HG02840 (cell line): Measurements from ENCODE around the gene DLGAP1.

Experiments used
- ATAC-seq: cut with Tn5 transposase; IDR thresholded peaks from one replicate; pipeline ENCODE4 v1.9.1; 2021; ENCODE audit warnings: mild to moderate bottlenecking, moderate library complexity, moderate number of reproducible peaks; ENCODE audit not compliant: unreplicated experiment, low FRiP score

Gene DLGAP1

GRCh38 chr18:4196351-4196750, 258.8 kb downstream of the DLGAP1 start:
- ATAC-seq: no peak

GRCh38 chr18:4193086-4193485, 262.0 kb downstream of the DLGAP1 start:
- ATAC-seq: no peak

DNA sequence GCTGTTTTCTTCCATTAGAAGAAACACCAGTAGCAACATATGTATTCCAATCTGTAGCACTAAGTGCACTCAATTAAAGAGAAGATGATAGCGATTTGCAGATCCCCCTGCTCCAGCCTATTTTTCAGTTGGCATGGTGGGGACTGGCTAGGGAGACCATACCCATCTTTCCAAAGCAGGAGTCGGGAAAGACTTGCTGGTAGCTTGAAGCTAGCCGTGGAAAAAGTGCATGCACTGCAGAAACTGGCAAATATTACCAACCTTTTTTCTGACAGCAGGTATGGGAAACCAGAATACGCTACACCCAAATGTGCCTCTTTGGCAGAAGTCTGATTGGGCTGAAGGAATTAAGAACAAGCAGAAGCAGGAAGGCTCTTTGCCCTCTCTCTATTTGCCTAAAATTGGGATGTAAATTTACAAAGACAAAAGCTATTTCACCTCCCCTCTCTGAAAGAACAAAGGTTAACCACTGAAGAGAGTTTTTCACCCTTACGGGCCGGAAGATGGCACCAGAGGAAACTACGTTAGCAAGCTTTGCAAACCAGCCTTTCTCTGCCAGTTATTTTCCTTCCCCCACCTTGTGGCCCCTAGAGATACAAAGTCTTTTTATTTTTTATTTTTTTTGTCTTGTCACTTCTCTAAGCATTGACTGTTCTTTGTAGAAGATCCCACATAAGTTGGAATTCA, 273.1 kb downstream of the DLGAP1 start:
- ATAC-seq: no peak

GRCh38 chr18:4181086-4181485, 274.0 kb downstream of the DLGAP1 start:
- no peak for ATAC-seq

DNA sequence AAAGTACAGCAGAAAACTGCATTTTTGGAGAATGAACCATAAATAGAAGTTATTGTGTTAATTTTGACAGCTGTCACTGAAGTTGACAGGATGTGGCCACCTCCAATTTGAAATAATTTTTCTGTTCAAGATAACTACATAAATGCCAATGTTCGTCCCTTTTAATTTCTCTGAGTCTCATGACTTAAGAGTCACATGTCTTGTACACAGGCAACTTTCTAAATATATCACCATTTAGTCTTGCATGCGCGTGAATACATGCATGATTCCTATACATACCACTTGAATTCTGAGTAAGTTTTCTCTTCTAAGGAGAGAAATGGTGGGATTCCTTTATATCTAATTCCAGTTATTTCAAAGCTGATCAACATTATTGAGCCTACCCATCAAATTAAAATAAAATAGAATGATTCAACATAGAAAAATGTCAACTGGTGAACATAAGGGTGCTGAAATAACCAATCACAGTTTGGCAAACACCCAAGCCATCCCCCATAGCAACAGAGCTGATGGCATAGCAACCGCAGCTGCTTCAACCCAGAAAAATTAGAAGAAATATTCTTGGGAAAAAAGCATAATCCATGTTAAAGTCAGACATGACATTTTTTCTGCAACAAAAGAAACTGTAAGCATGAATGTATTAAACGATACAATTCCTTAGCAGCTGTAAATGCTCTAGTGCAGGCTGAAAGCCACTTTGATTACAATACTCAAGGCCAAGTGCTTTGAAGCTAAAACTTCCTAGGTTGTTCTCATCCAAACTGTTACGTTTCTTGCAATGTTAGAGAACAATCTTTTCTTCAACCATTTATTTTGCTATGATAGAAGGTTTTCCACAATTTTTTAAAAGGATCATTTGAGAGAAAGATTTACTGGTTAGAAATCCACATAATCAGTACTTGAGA, 282.7 kb downstream of the DLGAP1 start:
- no peak for ATAC-seq

- ATAC-seq: no peak
Measured at GRCh38 chr18:4157352-4157751, 297.8 kb downstream of the DLGAP1 start.

GRCh38 chr18:4146797-4147196, 308.3 kb downstream of the DLGAP1 start:
- no peak for ATAC-seq

GRCh38 chr18:4144201-4144600, 310.9 kb downstream of the DLGAP1 start:
- ATAC-seq: no peak

- no peak for ATAC-seq
Measured at GRCh38 chr18:4143585-4143984, 311.5 kb downstream of the DLGAP1 start.

DNA sequence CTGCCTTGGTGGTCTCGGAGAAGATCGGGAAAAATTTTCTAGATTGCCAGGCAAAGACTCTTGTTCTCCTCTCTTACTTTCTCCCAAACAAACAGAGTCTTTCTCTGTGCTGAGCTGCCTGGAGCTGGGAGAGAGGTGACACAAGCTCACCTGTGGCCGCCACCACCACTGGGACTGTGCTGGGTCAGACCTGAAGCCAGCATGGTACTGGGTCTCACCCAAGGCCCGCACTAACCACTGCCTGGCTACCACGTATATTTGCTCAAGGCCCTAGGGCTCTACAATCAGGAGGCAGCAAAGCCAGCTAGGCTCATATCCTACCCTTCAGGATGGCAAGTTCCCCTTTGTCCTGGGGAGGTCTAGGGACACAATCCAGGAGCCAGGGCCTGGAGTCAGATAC, 312.2 kb downstream of the DLGAP1 start:
- no peak for ATAC-seq

DNA sequence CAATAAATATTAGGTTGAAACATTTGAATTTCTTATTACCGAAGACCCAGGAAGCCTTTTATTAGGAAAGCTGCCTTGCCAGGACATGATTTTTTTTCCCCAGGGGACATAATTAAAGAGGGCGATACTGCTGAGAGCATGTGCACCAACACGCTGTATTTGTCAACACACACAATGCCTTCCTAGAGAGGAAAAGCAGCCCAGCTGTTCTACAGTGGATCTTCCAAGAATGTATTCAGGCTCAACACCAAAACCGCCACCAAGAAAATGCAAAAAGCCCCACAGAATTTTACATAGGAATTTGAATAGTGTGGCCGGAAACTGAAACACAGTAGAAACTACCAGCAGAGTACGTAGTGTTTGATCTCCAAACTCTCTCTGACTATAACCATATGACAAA, 320.4 kb downstream of the DLGAP1 start:
- ATAC-seq: no peak

- no peak for ATAC-seq
Measured at GRCh38 chr18:4130734-4131719, 324.1 kb downstream of the DLGAP1 start.

DNA sequence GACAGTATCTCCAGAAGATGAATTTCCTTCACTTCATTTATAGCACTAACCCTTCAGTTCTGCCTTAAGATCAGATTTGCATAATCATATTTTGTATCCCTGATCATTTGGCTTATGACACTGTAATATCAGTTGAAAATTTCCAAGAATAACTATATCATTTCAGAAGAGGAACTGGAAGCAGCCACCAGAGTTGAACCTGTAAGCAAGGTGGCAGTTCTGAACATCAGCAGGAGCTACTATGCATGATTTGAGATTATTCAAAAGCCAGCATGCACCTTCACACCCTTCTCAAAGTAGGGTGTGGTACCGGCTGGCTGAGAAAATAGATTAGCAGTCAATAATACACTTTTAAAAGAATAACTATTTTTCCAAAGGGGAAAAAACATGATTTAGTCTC, 328.2 kb downstream of the DLGAP1 start:
- ATAC-seq: no peak

DNA sequence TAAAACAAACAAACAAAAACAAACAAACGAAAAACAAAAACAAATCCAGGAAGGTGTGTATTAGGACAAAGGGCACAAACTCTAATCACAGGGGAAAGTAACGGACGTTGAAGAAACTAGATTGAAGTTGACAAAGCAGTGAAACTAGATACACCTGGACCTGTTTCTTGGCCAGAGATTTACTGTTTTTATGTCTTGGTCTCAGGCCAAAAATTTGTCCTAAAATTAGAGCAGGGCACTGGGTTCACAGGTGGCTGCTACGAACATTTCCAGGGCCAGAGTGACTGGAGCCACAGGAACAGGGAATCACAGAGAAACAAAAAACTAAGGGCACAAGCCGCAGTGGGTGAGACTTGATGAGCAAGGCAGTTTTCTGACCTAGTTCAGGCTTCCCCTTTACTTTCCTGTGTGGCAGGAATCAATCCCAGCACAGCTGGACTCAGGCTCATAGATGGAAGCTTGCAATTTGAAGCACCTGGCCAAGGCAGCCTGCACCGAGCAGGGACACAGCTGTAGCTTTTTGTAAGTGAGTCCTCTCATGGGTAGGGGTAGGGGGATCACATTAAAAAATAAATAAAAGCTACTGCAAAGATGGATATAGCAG, 329.4 kb downstream of the DLGAP1 start:
- ATAC-seq: no peak

GRCh38 chr18:4125224-4125623, 329.9 kb downstream of the DLGAP1 start:
- no peak for ATAC-seq

DNA sequence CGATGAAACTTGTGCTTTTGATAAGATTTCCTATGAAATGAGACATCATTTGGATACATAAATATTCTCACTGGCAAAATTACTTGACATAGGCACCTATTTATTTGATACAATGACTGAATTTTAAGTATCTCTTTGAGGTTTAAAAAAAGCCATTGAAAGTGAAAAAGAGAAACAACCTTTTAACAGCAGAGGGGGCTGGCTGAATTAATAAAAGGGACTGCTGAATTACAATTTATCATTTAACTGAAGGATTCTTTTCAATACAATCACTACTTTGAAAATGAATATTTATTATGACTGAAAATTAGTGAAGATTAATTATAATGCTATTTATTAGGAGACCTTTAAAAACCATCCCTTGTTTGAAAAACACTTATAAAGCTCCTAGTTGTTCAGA, 335.3 kb downstream of the DLGAP1 start:
- no peak for ATAC-seq

- ATAC-seq: no peak
Measured at GRCh38 chr18:4119127-4119648, 335.9 kb downstream of the DLGAP1 start.

GRCh38 chr18:4108016-4108415, 347.1 kb downstream of the DLGAP1 start:
- no peak for ATAC-seq

- ATAC-seq: no peak
Measured at GRCh38 chr18:4107049-4107467, 348.0 kb downstream of the DLGAP1 start.
